OCI-LY3 (cell line): ENCODE results near the gene CELF5.

ENCODE experiments used
- CTCF ChIP-seq: fragments of 200-600, 300-600 bp; sonication (generic); IDR thresholded peaks from 2 replicates; pipeline ENCODE4 v1.5.1; 2014; ENCODE audit warnings: antibody characterized with exemption, low read length, low read depth
- EZH2phosphoT487 ChIP-seq: fragments of 200-600 bp; shearing (Covaris generic); IDR thresholded peaks from 2 replicates; pipeline ENCODE4 v1.6.1; 2018; ENCODE audit warnings: antibody characterized with exemption, mixed run types, low read depth

- TF ChIP-seq CTCF (no peak), EZH2phosphoT487 (no peak)
These were observed 92.3 kb downstream of the CELF5 start for GRCh38 chr19:3316659-3317207.
